ENCODE results near the gene RNF10.

DNA sequence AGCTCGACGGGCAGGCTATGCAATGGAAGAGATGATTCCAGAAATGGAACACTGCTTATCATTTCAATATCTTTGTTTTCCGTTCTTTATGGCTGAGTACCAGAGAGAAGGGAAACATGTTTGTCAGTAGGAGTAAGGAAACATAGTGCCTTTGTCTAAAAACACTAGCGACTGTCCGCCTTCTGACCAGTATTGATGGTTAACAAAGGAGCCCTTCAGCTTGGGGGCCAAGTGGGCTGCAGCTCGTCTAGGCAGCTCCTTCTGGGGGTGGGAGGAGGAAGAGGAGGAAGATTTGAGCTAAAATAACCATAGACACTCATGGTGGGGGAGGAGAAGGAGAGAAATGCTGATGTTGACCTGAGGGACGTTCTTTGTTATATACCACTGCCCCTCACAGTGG is 20.2 kb upstream of the RNF10 start:
- no peak for TF ChIP-seq EZH2phosphoT487 (IDR thresholded peaks at IDR 0.05; ENCODE audit: borderline replicate concordance, low read length)
- TF ChIP-seq, protein P1, sequence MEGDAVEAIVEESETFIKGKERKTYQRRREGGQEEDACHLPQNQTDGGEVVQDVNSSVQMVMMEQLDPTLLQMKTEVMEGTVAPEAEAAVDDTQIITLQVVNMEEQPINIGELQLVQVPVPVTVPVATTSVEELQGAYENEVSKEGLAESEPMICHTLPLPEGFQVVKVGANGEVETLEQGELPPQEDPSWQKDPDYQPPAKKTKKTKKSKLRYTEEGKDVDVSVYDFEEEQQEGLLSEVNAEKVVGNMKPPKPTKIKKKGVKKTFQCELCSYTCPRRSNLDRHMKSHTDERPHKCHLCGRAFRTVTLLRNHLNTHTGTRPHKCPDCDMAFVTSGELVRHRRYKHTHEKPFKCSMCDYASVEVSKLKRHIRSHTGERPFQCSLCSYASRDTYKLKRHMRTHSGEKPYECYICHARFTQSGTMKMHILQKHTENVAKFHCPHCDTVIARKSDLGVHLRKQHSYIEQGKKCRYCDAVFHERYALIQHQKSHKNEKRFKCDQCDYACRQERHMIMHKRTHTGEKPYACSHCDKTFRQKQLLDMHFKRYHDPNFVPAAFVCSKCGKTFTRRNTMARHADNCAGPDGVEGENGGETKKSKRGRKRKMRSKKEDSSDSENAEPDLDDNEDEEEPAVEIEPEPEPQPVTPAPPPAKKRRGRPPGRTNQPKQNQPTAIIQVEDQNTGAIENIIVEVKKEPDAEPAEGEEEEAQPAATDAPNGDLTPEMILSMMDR (conservative IDR thresholded peaks at IDR 0.05; ENCODE audit: low read depth, low read length) = no peak
